Islet of Langerhans (tissue), 1 donor: ENCODE results near the gene GLRA3.
"Not testable (repeated sequence)": the region's sequence is repeated elsewhere in the genome, so short reads cannot be mapped to it uniquely, and the experiment has no call there.

ENCODE experiments used
- FAIRE-seq: peaks from one replicate; lab custom pipeline; 2011; peaks lifted over from hg19 to GRCh38; lab: Jason Lieb, UNC

The GLRA3 gene

GRCh38 chr4:174828845-174829701 is at the start of gene GLRA3:
Gene GLRA3 (minus strand): TSS chr4:174829247. CDS start chr4:174828811, 436 bp downstream.
- peak; percentile 82 for FAIRE-seq

- no peak for FAIRE-seq
Observed at GRCh38 chr4:174874898-174875297, 45.9 kb upstream of the GLRA3 start.

- FAIRE-seq, result no peak
Observed at GRCh38 chr4:174873931-174874330, 44.9 kb upstream of the GLRA3 start.

- not testable (repeated sequence) for FAIRE-seq
Observed at GRCh38 chr4:174873146-174873545, 44.1 kb upstream of the GLRA3 start.

- no peak for FAIRE-seq
Observed at GRCh38 chr4:174871407-174871806, 42.4 kb upstream of the GLRA3 start.

- FAIRE-seq, result no peak
Observed at GRCh38 chr4:174870311-174870710, 41.3 kb upstream of the GLRA3 start.

GRCh38 chr4:174869339-174869738 is 40.3 kb upstream of the GLRA3 start:
- no peak for FAIRE-seq

GRCh38 chr4:174867903-174868302 is 38.9 kb upstream of the GLRA3 start:
- FAIRE-seq, result no peak

- FAIRE-seq, result no peak
Observed at GRCh38 chr4:174865418-174865985, 36.5 kb upstream of the GLRA3 start.

GRCh38 chr4:174864031-174864430 is 35.0 kb upstream of the GLRA3 start:
- no peak for FAIRE-seq

GRCh38 chr4:174860588-174860987 is 31.5 kb upstream of the GLRA3 start:
- no peak for FAIRE-seq

- FAIRE-seq, result no peak
Observed at GRCh38 chr4:174859904-174860303, 30.9 kb upstream of the GLRA3 start.

GRCh38 chr4:174856926-174857800 is 28.1 kb upstream of the GLRA3 start:
- no peak for FAIRE-seq

- no peak for FAIRE-seq
Observed at GRCh38 chr4:174855050-174855449, 26.0 kb upstream of the GLRA3 start.

GRCh38 chr4:174853629-174854028 is 24.6 kb upstream of the GLRA3 start:
- FAIRE-seq, result no peak

- FAIRE-seq, result no peak
Observed at GRCh38 chr4:174848596-174848995, 19.5 kb upstream of the GLRA3 start.

GRCh38 chr4:174847801-174848427 is 18.9 kb upstream of the GLRA3 start:
- no peak for FAIRE-seq

- FAIRE-seq, result no peak
Observed at GRCh38 chr4:174835536-174835935, 6.5 kb upstream of the GLRA3 start.

GRCh38 chr4:174834477-174834876 is 5.4 kb upstream of the GLRA3 start:
- no peak for FAIRE-seq

GRCh38 chr4:174826660-174827059 is 2.4 kb downstream of the GLRA3 start:
- peak; percentile 84 for FAIRE-seq

- no peak for FAIRE-seq
Observed at GRCh38 chr4:174815282-174815681, 13.8 kb downstream of the GLRA3 start.

GRCh38 chr4:174813292-174813691 is 15.8 kb downstream of the GLRA3 start:
- no peak for FAIRE-seq
